ENCODE data around the gene WASHC3.

GRCh38 chr12:101981868-101982267 lies 79.9 kb downstream of the WASHC3 start:
- TF ChIP-seq CTCF (conservative IDR thresholded peaks at IDR 0.05; ENCODE audit: low read depth, low read length) (no peak), EZH2 (IDR thresholded peaks at IDR 0.05; ENCODE audit: borderline replicate concordance, low read depth, low read length, poor library complexity, severe bottlenecking) (no peak)
